Transverse colon (tissue), 4 donors: Measurements from ENCODE around the gene SPIB. TPM values are rescaled to one million over a fixed set of nuclear protein-coding genes. Genes with fewer than 3 reads are reported as not detected.
"Not testable (repeated sequence)": the region's sequence is repeated elsewhere in the genome, so short reads cannot be mapped to it uniquely, and the experiment has no call there.

ENCODE experiments used
- DNase-seq: peaks from one replicate; pipeline ENCODE4 v3.0.0-alpha.2; 2019
- H3K27ac ChIP-seq, 4 donors: fragments of 200-600 bp; sonication (generic); 2 replicates each; pipeline ENCODE4 v1.5.1; 2016 to 2018; ENCODE audit warnings: inconsistent platforms in 4 of 4
- H3K27me3 ChIP-seq: fragments of 200-600 bp; sonication (generic); 2 replicates; pipeline ENCODE4 v1.5.1; 2017; ENCODE audit warnings: inconsistent platforms
- H3K36me3 ChIP-seq, 4 donors: fragments of 200-600 bp; sonication (generic); 2 replicates each; pipeline ENCODE4 v1.5.1; 2017 to 2019; ENCODE audit warnings: inconsistent platforms in 4 of 4
- H3K4me1 ChIP-seq, 4 donors: fragments of 200-600 bp; sonication (generic); 2 replicates each; pipeline ENCODE4 v1.5.1; 2017 to 2020; ENCODE audit warnings: inconsistent platforms in 4 of 4
- H3K4me3 ChIP-seq, 4 donors: fragments of 200-600 bp; sonication (generic); 1 replicate in 1 of 4; 2 replicates in 3 of 4; pipeline versions ENCODE4 v1.5.1 to v1.6.1; 2017 to 2019; ENCODE audit warnings: inconsistent platforms in 4 of 4
- H3K9me3 ChIP-seq, 2 donors: fragments of 200-600 bp; sonication (generic); 2 replicates each; pipeline ENCODE4 v1.5.1; 2017 to 2019; ENCODE audit warnings: inconsistent platforms in 2 of 2
- CTCF ChIP-seq, 5 experiments: fragments of 200-600 bp in 3 of 5; fragments of 450-650 bp in 2 of 5; sonication (generic) in 3 of 5; IDR thresholded peaks; 1 replicate in 2 of 5; 2 replicates in 3 of 5; pipeline ENCODE4 v1.5.1; 2016 to 2017; ENCODE audit warnings: antibody characterized with exemption in 5 of 5, inconsistent platforms in 3 of 5, mild to moderate bottlenecking in 2 of 5, moderate library complexity in 1 of 5
- EP300 ChIP-seq: sonication (generic); formaldehyde crosslinking; IDR thresholded peaks from one replicate; pipeline ENCODE4 v1.6.1; 2017; ENCODE audit warnings: antibody characterized with exemption, low read depth
- POLR2A ChIP-seq: fragments of 450-650 bp; IDR thresholded peaks from one replicate; pipeline ENCODE4 v1.6.1; 2016; ENCODE audit warnings: antibody characterized with exemption, mild to moderate bottlenecking, moderate library complexity
- POLR2AphosphoS5 ChIP-seq, 3 donors: sonication (generic); formaldehyde crosslinking; IDR thresholded peaks; one replicate each; pipeline ENCODE4 v1.6.1; 2016; ENCODE audit warnings: antibody characterized with exemption in 3 of 3
- WGBS, 2 donors: methylation state at CpG; one replicate each; pipeline ENCODE4 v1.1.5; 2018; ENCODE audit warnings: low coverage in 1 of 2; 5-methylcytosine and 5-hydroxymethylcytosine counted together
- in situ Hi-C, 4 donors: fragments of 200-750 bp; cut with MboI; loops; one replicate each; pipeline versions ENCODE4 v1.15.0 to v1.15.1; 2017; ENCODE audit warnings: low sequenced_read_pairs in 3 of 4, low pct_ligation_motif_present in 1 of 4, low pct_unique_long_range_greater_than_20kb in 1 of 4
- intact Hi-C: fragments of 100-400 bp; cut with DNase I; formaldehyde crosslinking; loops from one replicate; pipeline ENCODE4 v1.15.1; 2023; ENCODE audit warnings: low total_unique reads
- total RNA-seq, 4 donors: library from RNA; depleted of rRNA; stranded (reverse); fragments of >200 nt; gene quantifications; one replicate each; pipeline ENCODE4 v1.1.0, GENCODE V29; 2016

SPIB gene
- total RNA-seq, 4 donors from 2014 or later, result 45.7 to 56.8 (median 51.7) TPM

GRCh38 chr19:50466706-50467039, 47.9 kb downstream of the SPIB start:
- H3K4me3 ChIP-seq, result no peak overlapping the region
- H3K27me3 ChIP-seq, result no peaks in the 10 kb centered on the region
- in situ Hi-C loops, result loop anchor here in 3 of 4 donors (10.0 to 25.0 kb wide), 2 partner anchors 102 to 104 kb away; partner anchors contain the start of gene NAPSA (in 3 of the 3)
- WGBS, 2 donors, result 49% methylated on average over 11 of the region's 11 CpGs; no CpG with 5 or more reads in 1 of the 2 donors
- TF ChIP-seq POLR2A (no peak), CTCF (IDR thresholded peaks at IDR 0.05) (no peak)
- DNase-seq, result no peak
- peaks cover 0 to 8% (median 6%) of the 10 kb centered on the region in 4 donors for H3K4me1 ChIP-seq
- H3K9me3 ChIP-seq, result no peaks in the 10 kb centered on the region
- intact Hi-C loops, result no loop called here
- H3K27ac ChIP-seq, result no peak overlapping the region
- no peaks in the 10 kb centered on the region for H3K36me3 ChIP-seq

- DNase-seq, result no peak
- no peaks in the 10 kb centered on the region for H3K27me3 ChIP-seq
- H3K27ac ChIP-seq, result no peak overlapping the region
- TF ChIP-seq POLR2AphosphoS5 (IDR thresholded peaks at IDR 0.05), result no peak
- no peak for TF ChIP-seq CTCF (IDR thresholded peaks at IDR 0.05)
- no peak for TF ChIP-seq EP300
- no peak for TF ChIP-seq POLR2A
- in situ Hi-C loops (loop anchor here in 3 of 4 donors (10.0 to 25.0 kb wide), 2 partner anchors 103 to 105 kb away; partner anchors contain the start of gene NAPSA (in 3 of the 3)), intact Hi-C loops (no loop called here)
- H3K36me3 ChIP-seq, result no peaks in the 10 kb centered on the region
- H3K4me1 ChIP-seq, result peaks cover 0 to 8% (median 6%) of the 10 kb centered on the region in 4 donors
- 75 to 80% methylated on average over 2 to 18 of the region's 18 CpGs for WGBS, 2 donors
- H3K9me3 ChIP-seq, result no peaks in the 10 kb centered on the region
- no peak overlapping the region for H3K4me3 ChIP-seq
Observed at GRCh38 chr19:50467566-50467965, 48.8 kb downstream of the SPIB start.

- Histone ChIP-seq H3K4me1 (peaks cover 0 to 8% (median 6%) of the 10 kb centered on the region in 4 donors), H3K9me3 (no peaks in the 10 kb centered on the region), H3K4me3 (no peak overlapping the region), H3K36me3 (no peaks in the 10 kb centered on the region), H3K27ac (no peak overlapping the region), H3K27me3 (no peaks in the 10 kb centered on the region)
- no peak for DNase-seq
- TF ChIP-seq POLR2A (no peak), CTCF (IDR thresholded peaks at IDR 0.05) (no peak), EP300 (no peak), POLR2AphosphoS5 (IDR thresholded peaks at IDR 0.05) (no peak)
- in situ Hi-C loops, result loop anchor here in 3 of 4 donors (10.0 to 25.0 kb wide), 2 partner anchors 104 to 107 kb away; partner anchors contain the start of gene NAPSA (in 3 of the 3)
- WGBS, 2 donors, result 87% methylated on average over 6 of the region's 6 CpGs; no CpG with 5 or more reads in 1 of the 2 donors
- intact Hi-C loops, result no loop called here
Observed at GRCh38 chr19:50468818-50469217, 50.1 kb downstream of the SPIB start.

DNA sequence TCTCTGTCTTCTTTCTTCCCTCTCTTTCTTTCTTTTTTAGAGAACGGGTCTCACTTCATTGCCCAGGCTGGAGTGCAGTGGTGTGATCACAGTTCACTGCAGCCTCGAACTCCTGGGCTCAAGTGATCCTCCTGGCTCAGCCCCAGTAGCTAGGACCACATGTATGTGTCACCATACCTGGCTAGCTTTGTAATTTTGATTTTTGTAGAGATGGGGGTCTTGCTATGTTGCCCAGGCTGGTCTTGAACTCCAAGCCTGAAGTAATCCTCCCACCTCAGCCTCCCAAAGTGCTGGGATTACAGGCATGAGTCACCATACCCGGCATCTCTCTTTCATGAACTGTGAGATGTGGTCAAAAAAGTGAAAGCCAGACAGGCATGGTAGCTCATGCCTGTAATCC, 54.6 kb downstream of the SPIB start:
- H3K9me3 ChIP-seq, intact Hi-C loops: not testable (repeated sequence)

DNA sequence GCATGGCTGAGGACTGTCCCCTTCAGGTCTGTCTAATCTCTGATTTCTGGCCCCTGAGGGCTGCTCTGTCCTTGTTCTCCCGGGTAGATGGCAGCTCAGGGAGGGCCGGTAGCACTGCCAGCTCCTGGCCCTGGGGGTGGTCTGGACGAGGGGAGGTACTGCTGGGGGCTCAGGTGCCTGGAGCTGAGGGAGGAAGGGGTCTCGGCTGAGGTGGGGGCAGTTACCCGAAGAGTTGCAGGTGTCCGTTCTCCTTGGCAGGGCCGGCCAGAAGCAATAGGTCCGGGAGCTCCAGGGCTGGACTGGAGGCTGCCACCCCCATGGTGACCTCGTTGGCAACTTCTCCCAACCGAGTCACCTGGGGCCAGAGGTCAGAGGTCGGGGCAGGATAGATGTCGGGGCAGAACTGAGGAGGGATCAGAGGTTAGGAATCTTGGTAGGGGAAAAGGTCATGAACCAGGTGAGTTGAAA, 56.4 kb downstream of the SPIB start:
- TF ChIP-seq POLR2AphosphoS5 (IDR thresholded peaks at IDR 0.05) (no peak), EP300 (no peak), CTCF (IDR thresholded peaks at IDR 0.05) (no peak), POLR2A (no peak)
- 77% methylated on average over 12 of the region's 12 CpGs; no CpG with 5 or more reads in 1 of the 2 donors for WGBS, 2 donors
- in situ Hi-C loops, result no loop called here
- H3K36me3 ChIP-seq, result peaks cover 0 to 13% (median 3%) of the 10 kb centered on the region in 4 donors
- H3K4me3 ChIP-seq, result no peak overlapping the region
- intact Hi-C loops, result loop anchor here (5.0 kb wide), 1 partner anchor 1928 kb away; no protein-coding TSS in a partner anchor
- H3K27me3 ChIP-seq, result no peaks in the 10 kb centered on the region
- H3K4me1 ChIP-seq, result peaks cover 6 to 16% (median 10%) of the 10 kb centered on the region in 4 donors
- H3K9me3 ChIP-seq, result no peaks in the 10 kb centered on the region
- H3K27ac ChIP-seq, result no peak overlapping the region
- DNase-seq, result no peak

More for the DNA sequence above, 54.6 kb downstream of the SPIB start:
- H3K27ac ChIP-seq, H3K36me3 ChIP-seq, H3K27me3 ChIP-seq, DNase-seq, H3K4me3 ChIP-seq: not testable (repeated sequence)
- in situ Hi-C loops, result loop anchor here in 1 of 4 donors (25.0 kb wide), 1 partner anchor 111 kb away; the partner anchor contains the start of gene NAPSA
- WGBS, 2 donors, result 67 to 100% methylated on average over 1 to 3 of the region's 3 CpGs
- H3K4me1 ChIP-seq, result peaks cover 6 to 14% (median 10%) of the 10 kb centered on the region in 4 donors
